Fibroblast of villous mesenchyme (primary cell): ENCODE data around the gene GRPEL2. TPM values are rescaled to one million over a fixed set of nuclear protein-coding genes. Genes with fewer than 3 reads are reported as not detected.

Source experiments
- DNase-seq: peaks from one replicate; pipeline ENCODE4 v3.0.0-alpha.2; 2010; ENCODE audit warnings: low read depth
- H3K4me3 ChIP-seq: 2 replicates; pipeline ENCODE4 v1.5.1; 2011; ENCODE audit warnings: low read depth, mild to moderate bottlenecking, low read length
- total RNA-seq: library from RNA; depleted of rRNA; stranded (reverse); fragments of >200 nt; gene quantifications from 2 replicates; pipeline ENCODE4 v1.2.3, GENCODE V29; 2012
- TF ChIP-seq, protein P1 (sequence below): IDR thresholded peaks from 2 replicates; pipeline ENCODE4 v1.5.1; 2012; ENCODE audit warnings: low read depth, mild to moderate bottlenecking, low read length; ENCODE audit not compliant: insufficient read depth

The GRPEL2 gene
- total RNA-seq: 27.6 and 28.7 TPM in 2 replicates

- TF ChIP-seq, protein P1, sequence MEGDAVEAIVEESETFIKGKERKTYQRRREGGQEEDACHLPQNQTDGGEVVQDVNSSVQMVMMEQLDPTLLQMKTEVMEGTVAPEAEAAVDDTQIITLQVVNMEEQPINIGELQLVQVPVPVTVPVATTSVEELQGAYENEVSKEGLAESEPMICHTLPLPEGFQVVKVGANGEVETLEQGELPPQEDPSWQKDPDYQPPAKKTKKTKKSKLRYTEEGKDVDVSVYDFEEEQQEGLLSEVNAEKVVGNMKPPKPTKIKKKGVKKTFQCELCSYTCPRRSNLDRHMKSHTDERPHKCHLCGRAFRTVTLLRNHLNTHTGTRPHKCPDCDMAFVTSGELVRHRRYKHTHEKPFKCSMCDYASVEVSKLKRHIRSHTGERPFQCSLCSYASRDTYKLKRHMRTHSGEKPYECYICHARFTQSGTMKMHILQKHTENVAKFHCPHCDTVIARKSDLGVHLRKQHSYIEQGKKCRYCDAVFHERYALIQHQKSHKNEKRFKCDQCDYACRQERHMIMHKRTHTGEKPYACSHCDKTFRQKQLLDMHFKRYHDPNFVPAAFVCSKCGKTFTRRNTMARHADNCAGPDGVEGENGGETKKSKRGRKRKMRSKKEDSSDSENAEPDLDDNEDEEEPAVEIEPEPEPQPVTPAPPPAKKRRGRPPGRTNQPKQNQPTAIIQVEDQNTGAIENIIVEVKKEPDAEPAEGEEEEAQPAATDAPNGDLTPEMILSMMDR: no peak
- DNase-seq: peak; percentile 98
- H3K4me3 ChIP-seq: peak within 1 kb of the TSS; percentile 96
Measured at GRCh38 chr5:149345147-149345891, at the start of gene GRPEL2. GRPEL2 (plus strand) TSS chr5:149345499; CDS start chr5:149345540, 41 bp downstream.

GRCh38 chr5:149297340-149298025, 47.8 kb upstream of the GRPEL2 start:
- no peak overlapping the region for H3K4me3 ChIP-seq
- TF ChIP-seq, protein P1: no peak
- no peak for DNase-seq

GRCh38 chr5:149298163-149298562, 47.1 kb upstream of the GRPEL2 start:
- no peak overlapping the region for H3K4me3 ChIP-seq
- TF ChIP-seq, protein P1: no peak
- DNase-seq: no peak

DNA sequence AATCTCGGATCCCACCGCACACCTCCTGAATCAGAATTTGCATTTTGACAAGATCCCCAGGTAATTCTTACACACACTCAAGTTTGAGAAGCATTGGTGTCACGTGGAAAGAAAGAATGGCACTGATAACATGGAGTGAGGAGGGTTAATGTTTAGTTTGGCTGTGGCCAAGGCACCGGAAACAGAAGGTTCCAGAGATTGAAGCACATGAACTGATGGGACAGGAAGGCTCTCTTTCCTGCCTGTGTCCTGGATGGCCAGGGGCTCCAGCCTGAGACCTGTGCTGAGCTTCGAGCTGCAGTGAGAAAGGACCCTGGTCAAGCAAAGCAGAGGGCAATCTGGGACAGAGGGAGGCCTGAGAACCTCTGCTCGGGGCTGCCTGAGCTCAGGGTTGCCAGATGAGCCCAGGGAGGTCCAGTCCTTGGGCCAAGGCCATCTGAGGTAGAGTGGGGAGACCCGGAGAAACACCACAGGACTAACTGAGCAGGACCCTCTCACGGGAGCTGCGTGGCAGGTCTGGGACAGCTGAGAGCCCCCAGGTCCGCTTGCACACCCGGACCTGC, 46.4 kb upstream of the GRPEL2 start:
- DNase-seq: no peak
- no peak overlapping the region for H3K4me3 ChIP-seq
- TF ChIP-seq, protein P1: no peak

DNA sequence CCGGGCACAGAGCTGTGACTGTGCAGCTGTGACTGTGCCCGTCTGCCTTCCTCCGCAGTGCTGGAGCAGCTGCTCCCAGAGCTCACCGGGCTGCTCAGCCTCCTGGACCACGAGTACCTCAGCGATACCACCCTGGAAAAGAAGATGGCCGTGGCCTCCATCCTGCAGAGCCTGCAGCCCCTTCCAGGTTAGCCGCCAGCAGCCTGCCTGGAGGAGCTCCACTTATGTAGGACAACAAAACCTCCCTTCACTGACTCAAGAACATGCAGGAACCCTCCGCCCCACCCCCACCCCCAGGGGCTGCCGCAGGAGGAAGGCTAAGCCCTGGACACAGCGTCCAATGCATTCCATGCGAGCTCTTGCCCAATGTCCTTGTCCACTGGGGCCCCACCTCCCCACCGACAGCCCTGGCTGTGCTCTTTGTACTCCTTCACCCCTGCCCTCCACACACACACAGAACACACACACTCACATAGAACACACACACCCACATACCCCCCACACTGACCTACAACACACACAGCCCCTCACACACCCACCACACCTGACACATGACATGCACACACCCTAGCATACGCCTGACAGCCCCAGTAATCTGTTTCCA, 45.7 kb upstream of the GRPEL2 start:
- no peak for DNase-seq
- no peak overlapping the region for H3K4me3 ChIP-seq
- TF ChIP-seq, protein P1: no peak

DNA sequence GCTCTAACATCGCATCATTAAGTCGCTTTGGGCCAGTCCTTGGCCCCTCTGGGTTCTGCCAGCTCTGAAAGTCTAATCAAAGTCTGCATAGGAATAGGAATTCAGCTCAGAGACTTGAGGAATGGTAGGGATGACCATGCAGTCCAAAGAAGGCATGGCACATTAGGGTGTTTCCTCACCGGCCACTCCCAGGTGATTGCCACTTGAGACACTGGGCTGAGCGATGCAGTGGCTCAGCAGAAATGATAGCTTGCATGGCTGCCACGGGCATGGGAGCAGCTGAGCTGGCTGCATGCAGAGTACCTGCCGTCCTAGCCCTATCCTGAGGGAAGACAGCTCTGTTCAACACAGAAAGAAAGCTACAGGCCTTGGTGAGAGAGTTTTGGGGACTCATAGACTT, 44.9 kb upstream of the GRPEL2 start:
- no peak overlapping the region for H3K4me3 ChIP-seq
- no peak for DNase-seq
- TF ChIP-seq, protein P1: no peak
